ENCODE results near the gene DLG2. TPM values are rescaled to one million over a fixed set of nuclear protein-coding genes. Genes with fewer than 3 reads are reported as not detected.
A peak's percentile ranks its signal among the peaks of the same experiment; 100 is the strongest.

The DLG2 gene
- total and polyA plus RNA-seq, 9 of the 15 experiments (the other 6 are each of a cell fraction or from before 2014, with no cell fraction given), result 0.52 to 1.6 (median 0.95) TPM

DNA sequence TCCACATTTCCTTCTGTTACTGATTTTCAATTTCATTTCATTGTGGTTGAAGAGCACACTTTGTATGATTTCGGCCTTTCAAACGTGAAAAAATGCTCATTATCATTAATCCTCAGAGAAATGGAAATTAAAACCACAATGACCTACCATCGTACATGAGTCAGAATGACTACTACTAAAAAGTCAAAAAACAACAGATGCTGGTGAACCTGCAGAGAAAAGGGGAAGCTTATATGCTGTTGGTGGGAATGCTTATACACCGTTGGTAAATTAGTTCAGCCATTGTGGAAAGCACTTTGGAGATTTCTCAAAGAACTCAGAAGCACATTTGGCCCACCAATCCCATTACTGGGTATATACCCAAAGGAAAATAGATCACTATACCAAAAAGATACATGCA lies 57.6 kb downstream of the DLG2 start (continued):
- TF ChIP-seq TBL1XR1 (IDR thresholded peaks at IDR 0.05; ENCODE audit: low read length in 2 of 2), result no peak
- no peak for TF ChIP-seq BRD9 (IDR thresholded peaks at IDR 0.05; ENCODE audit: low read depth, partially characterized antibody)
- TF ChIP-seq ARHGAP35 (IDR thresholded peaks at IDR 0.05; ENCODE audit: partially characterized antibody), result no peak

DNA sequence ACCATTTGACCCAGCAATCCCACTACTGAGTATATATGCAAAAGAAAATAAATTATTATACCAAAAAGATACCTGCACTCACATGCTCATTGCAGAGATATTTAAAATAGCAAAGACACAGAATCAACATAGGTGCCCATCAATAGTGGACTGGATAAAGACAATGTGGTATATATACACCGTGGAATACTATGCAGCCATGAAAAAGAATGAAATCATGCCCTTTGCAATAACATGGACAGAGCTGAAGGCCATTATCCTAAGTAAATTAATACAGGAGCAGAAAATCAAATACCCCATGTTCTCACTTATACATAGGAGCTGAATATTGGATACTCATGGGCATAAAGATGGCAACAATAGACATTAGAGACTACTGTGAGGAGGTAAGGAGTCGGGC lies 68.7 kb downstream of the DLG2 start:
- H3K4me2 ChIP-seq (ENCODE audit: insufficient read depth, low read length), result no peak overlapping the region
- DNase-seq (ENCODE audit: extremely low read depth in 1 of 4, low spot score in 3 of 4), result no peak
- in situ Hi-C loops (cut with MboI), result loop anchor here (25.0 kb wide), 1 partner anchor 1721 kb away; no protein-coding TSS in a partner anchor
- no peak overlapping the region for H2AFZ ChIP-seq (ENCODE audit: low read depth, low read length)
- no peaks in the 10 kb centered on the region for H3K4me1 ChIP-seq (replicated peaks in 1 of 2; ENCODE audit: control insufficient read depth in 2 of 2, insufficient read depth in 2 of 2, low read length in 2 of 2)
- no peak for FAIRE-seq
- TF ChIP-seq RBM25 (IDR thresholded peaks at IDR 0.05; ENCODE audit: low read depth, low read length, severe bottlenecking) (peak; percentile 83), HIVEP1 (CRISPR knock-in tag; IDR thresholded peaks at IDR 0.05) (no peak), ZNF146 (CRISPR knock-in tag; IDR thresholded peaks at IDR 0.05; ENCODE audit: unreplicated experiment) (peak; percentile 90)
- H3K9me1 ChIP-seq (ENCODE audit: control insufficient read depth, insufficient read depth, low read length), result no peaks in the 10 kb centered on the region
- CTCF ChIA-PET (ENCODE audit: low intra/inter-chr PET ratio), result no interaction called here
- H3K79me2 ChIP-seq (ENCODE audit: control insufficient read depth, insufficient read depth, low read length), result no peaks in the 10 kb centered on the region
- no peak overlapping the region for H3K4me3 ChIP-seq
- H3K27me3 ChIP-seq (ENCODE audit: control insufficient read depth in 2 of 2, insufficient read depth in 2 of 2, low read length in 2 of 2), result no peaks in the 10 kb centered on the region
- H4K20me1 ChIP-seq (replicated peaks; ENCODE audit: control insufficient read depth, insufficient read depth, low read length), result no peaks in the 10 kb centered on the region
- no peaks in the 10 kb centered on the region for H3K9me3 ChIP-seq (replicated peaks; ENCODE audit: control insufficient read depth, insufficient read depth, low read depth, low read length)
- intact Hi-C loops (cut with micrococcal nuclease), result no loop called here
- ATAC-seq, result no peak
- 3% methylated on average over 2 of the region's 2 CpGs for WGBS (ENCODE audit: insufficient coverage, low coverage, missing lambda C conversion rate)
- H3K27ac ChIP-seq (ENCODE audit: extremely low read depth, low read depth, low read length), result no peak overlapping the region
- H3K36me3 ChIP-seq (ENCODE audit: control insufficient read depth, insufficient read depth, low read length), result no peaks in the 10 kb centered on the region
- POLR2A ChIA-PET, result no interaction called here
- H3K9ac ChIP-seq (ENCODE audit: insufficient read depth in 1 of 2, low read depth in 2 of 2, low read length in 2 of 2), result no peak overlapping the region
- no TSS peak for BruUV-seq (replicated peaks)

Data from K562 (cell line).